ENCODE measurements around the gene BDKRB2. TPM values are rescaled to one million over a fixed set of nuclear protein-coding genes. Genes with fewer than 3 reads are reported as not detected.
A peak's percentile ranks its signal among the peaks of the same experiment; 100 is the strongest.

Gene BDKRB2
- total and polyA plus RNA-seq, 2 of the 4 experiments (the other 2 are of a cell fraction): 60.9 to 73.1 TPM

DNA sequence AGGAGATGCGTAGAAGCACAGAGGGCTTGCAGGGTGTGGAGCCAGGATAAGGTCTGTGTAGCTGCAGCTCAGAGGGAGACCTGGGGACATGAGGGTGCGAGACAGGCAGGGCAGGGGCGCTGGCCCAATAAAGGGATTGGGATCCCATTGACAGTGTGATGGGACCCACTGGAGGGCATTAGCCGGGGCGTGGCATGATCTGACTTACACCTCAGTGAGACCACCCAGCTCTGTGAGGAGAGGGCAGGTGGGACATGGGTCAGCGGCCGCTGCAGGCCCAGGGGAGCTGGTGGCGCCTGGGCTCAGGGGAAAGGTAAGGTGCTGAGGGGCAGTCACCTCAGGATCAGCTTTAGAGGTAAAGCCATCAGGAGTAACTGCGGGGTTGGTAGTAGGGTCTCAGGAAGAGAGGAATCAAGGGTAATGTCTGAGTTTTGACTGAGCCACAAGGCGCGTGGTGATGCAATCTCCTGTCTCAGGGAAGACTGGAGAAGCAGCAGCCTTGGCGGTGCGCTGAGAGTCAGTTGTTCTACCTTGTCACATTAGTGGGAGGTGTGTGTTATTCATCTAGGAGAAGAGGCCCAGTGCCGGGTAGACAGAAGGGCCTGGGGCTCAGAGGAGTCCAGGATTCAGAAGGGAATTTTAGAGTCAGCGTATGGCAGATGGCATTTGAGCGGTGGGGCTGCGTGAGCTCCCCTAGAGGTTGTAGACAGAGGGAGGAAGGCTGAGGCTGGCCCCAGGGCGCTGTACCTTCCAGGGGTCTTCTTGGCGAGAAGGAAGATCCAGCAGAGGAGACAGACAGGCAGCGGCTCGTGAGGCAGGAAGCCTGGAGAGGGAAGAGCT, 30.8 kb upstream of the BDKRB2 start:
- dilution Hi-C loops (cut with HindIII; ENCODE audit: low sequenced_read_pairs, unreplicated experiment) (no loop called here), in situ Hi-C loops (cut with MboI; ENCODE audit: low sequenced_read_pairs) (no loop called here), intact Hi-C loops (cut with micrococcal nuclease) (no loop called here)
- Histone ChIP-seq H2AK9ac (replicated peaks; ENCODE audit: low read depth, low read length, poor library complexity) (no peak overlapping the region), H4K8ac (ENCODE audit: low read depth in 2 of 2, low read length in 2 of 2) (no peak overlapping the region), H3K14ac (replicated peaks; ENCODE audit: low read depth, low read length) (peak overlapping the region; percentile 26; the same call in 1 of the 2 replicates), H3K36me3 (ENCODE audit: control insufficient read depth, insufficient read depth, low read length) (no peaks in the 10 kb centered on the region), H3K4ac (ENCODE audit: low read depth, low read length) (peak overlapping the region; percentile 66), H3K9ac (ENCODE audit: low read depth, low read length) (no peak overlapping the region), H2AK5ac (ENCODE audit: low read depth, low read length) (peak overlapping the region; percentile 66; the same call in 1 of the 2 replicates), H3K9me1 (ENCODE audit: insufficient read depth, low read length) (peaks cover 10% of the 10 kb centered on the region), H3K18ac (ENCODE audit: low read depth, low read length) (no peak overlapping the region), H2BK20ac (ENCODE audit: low read depth, low read length) (peak overlapping the region; percentile 88), H2BK120ac (ENCODE audit: low read depth, low read length) (peak overlapping the region; percentile 70), H4K20me1 (ENCODE audit: insufficient read depth, low read length) (no peaks in the 10 kb centered on the region), H3K56ac (ENCODE audit: extremely low read depth, insufficient read depth, low read length) (no peak overlapping the region), H3K27me3 (ENCODE audit: control insufficient read depth, insufficient read depth, low read length) (no peaks in the 10 kb centered on the region), H3K4me1 (ENCODE audit: control insufficient read depth, insufficient read depth, low read length) (peaks cover 27% of the 10 kb centered on the region), H3K4me3 (ENCODE audit: insufficient read depth, low read depth, low read length) (no peak overlapping the region), H3K9me3 (ENCODE audit: control insufficient read depth, insufficient read depth, low read length) (no peaks in the 10 kb centered on the region), H2BK5ac (ENCODE audit: low read depth, low read length, poor library complexity, severe bottlenecking) (no peak overlapping the region), H3K4me2 (ENCODE audit: low read depth, low read length) (no peak overlapping the region), H3K27ac (ENCODE audit: insufficient read depth, low read length) (no peak overlapping the region), H3K23ac (ENCODE audit: low read depth, low read length) (no peak overlapping the region), H4K5ac (ENCODE audit: low read depth, low read length) (no peak overlapping the region), H3K79me1 (ENCODE audit: low read depth in 1 of 2, low read length in 2 of 2) (no peaks in the 10 kb centered on the region), H4K91ac (ENCODE audit: insufficient read depth, low read depth, low read length) (peak overlapping the region; percentile 58; the same call in 1 of the 2 replicates), H2BK15ac (ENCODE audit: low read depth, low read length) (peak overlapping the region; percentile 86; the same call in 2 of the 3 replicates), H2AFZ (replicated peaks; ENCODE audit: low read length, poor library complexity) (no peak overlapping the region)
- TF ChIP-seq CEBPB (IDR thresholded peaks at IDR 0.05; ENCODE audit: low read depth, low read length): peak; percentile 62
- no peak for TF ChIP-seq SMC3 (IDR thresholded peaks at IDR 0.05; ENCODE audit: low read depth, low read length)
- TF ChIP-seq MAFK (IDR thresholded peaks at IDR 0.05; ENCODE audit: low read depth, low read length): no peak
- ChIA-PET POLR2A (ENCODE audit: unreplicated experiment) (no interaction called here), CTCF (interaction anchor here (0.8 kb wide), 1 partner anchor 29 kb away, joined by 3 read pairs; no protein-coding TSS in a partner anchor)
- DNase-seq (no peak), ATAC-seq (ENCODE audit: low read depth) (no peak)
- no TSS peak for BruUV-seq (replicated peaks)
- 98% methylated on average over 13 of the region's 21 CpGs; no CpG with 5 or more reads in 1 of the 2 experiments for WGBS, 2 experiments (ENCODE audit: extremely low coverage in 2 of 2, insufficient read length in 1 of 2)

All from IMR-90 (cell line).